H9 (cell line): ENCODE data around the gene PRR5L. TPM values are rescaled to one million over a fixed set of nuclear protein-coding genes. Genes with fewer than 3 reads are reported as not detected.

Source experiments
- DNase-seq: peaks from one replicate; pipeline ENCODE4 v3.0.0-alpha.2; 2017
- H2AFZ ChIP-seq: one replicate; pipeline ENCODE4 v1.6.1; 2013; ENCODE audit warnings: mild to moderate bottlenecking, low read length, control low read depth, moderate library complexity
- H2AK5ac ChIP-seq: 2 replicates; pipeline ENCODE4 v1.6.1; 2013; ENCODE audit warnings: low read length, control low read depth, mixed read lengths; ENCODE audit not compliant: insufficient read length
- H2BK120ac ChIP-seq: one replicate; pipeline ENCODE4 v1.6.1; 2013; ENCODE audit warnings: low read depth, mild to moderate bottlenecking, low read length, control low read depth, inconsistent platforms; ENCODE audit not compliant: poor library complexity, severe bottlenecking
- H2BK12ac ChIP-seq: 2 replicates; pipeline ENCODE4 v1.6.1; 2013; ENCODE audit warnings: low read length, control low read depth, mixed read lengths, low read depth; ENCODE audit not compliant: insufficient read length
- H2BK15ac ChIP-seq: 2 replicates; pipeline ENCODE4 v1.6.1; 2013; ENCODE audit warnings: low read depth, low read length, control low read depth
- H2BK20ac ChIP-seq: one replicate; pipeline ENCODE4 v1.6.1; 2013; ENCODE audit warnings: low read depth, mild to moderate bottlenecking, low read length, control low read depth, inconsistent platforms; ENCODE audit not compliant: poor library complexity, severe bottlenecking
- H2BK5ac ChIP-seq: 2 replicates; pipeline ENCODE4 v1.6.1; 2013; ENCODE audit warnings: low read length, control low read depth, mixed read lengths; ENCODE audit not compliant: insufficient read length
- H3K14ac ChIP-seq: 2 replicates; pipeline ENCODE4 v1.6.1; 2013; ENCODE audit warnings: low read length, control low read depth; ENCODE audit not compliant: insufficient read depth
- H3K18ac ChIP-seq: 2 replicates; pipeline ENCODE4 v1.6.1; 2013; ENCODE audit warnings: low read depth, mild to moderate bottlenecking, mixed read lengths, low read length, control low read depth; ENCODE audit not compliant: insufficient read length
- H3K23ac ChIP-seq: 2 replicates; pipeline ENCODE4 v1.6.1; 2013; ENCODE audit warnings: low read length, control low read depth, mixed read lengths, low read depth; ENCODE audit not compliant: insufficient read length
- H3K23me2 ChIP-seq: 2 replicates; pipeline ENCODE4 v1.6.1; 2013; ENCODE audit warnings: low read depth, mild to moderate bottlenecking, mixed read lengths, low read length, control low read depth; ENCODE audit not compliant: insufficient read length, poor library complexity, severe bottlenecking
- H3K27ac ChIP-seq: 2 replicates; pipeline ENCODE4 v1.5.1; 2013; ENCODE audit warnings: low read length, control low read depth, mixed read lengths, low read depth; ENCODE audit not compliant: insufficient read length
- H3K27me3 ChIP-seq: 2 replicates; pipeline ENCODE4 v1.6.1; 2013; ENCODE audit warnings: low read length, control low read depth, inconsistent platforms; ENCODE audit not compliant: insufficient read depth
- H3K4ac ChIP-seq: 2 replicates; pipeline ENCODE4 v1.6.1; 2013; ENCODE audit warnings: low read depth, mild to moderate bottlenecking, control low read depth, inconsistent platforms, low read length, moderate library complexity
- H3K4me1 ChIP-seq: 2 replicates; pipeline ENCODE4 v1.6.1; 2013; ENCODE audit warnings: low read length, control low read depth, inconsistent platforms; ENCODE audit not compliant: insufficient read depth
- H3K4me2 ChIP-seq: 2 replicates; pipeline ENCODE4 v1.6.1; 2013; ENCODE audit warnings: low read length, control low read depth, mixed read lengths; ENCODE audit not compliant: insufficient read length, insufficient read depth
- H3K56ac ChIP-seq: 2 replicates; pipeline ENCODE4 v1.6.1; 2013; ENCODE audit warnings: low read depth, mild to moderate bottlenecking, mixed read lengths, low read length, control low read depth; ENCODE audit not compliant: insufficient read length
- H3K79me1 ChIP-seq: 2 replicates; pipeline ENCODE4 v1.6.1; 2013; ENCODE audit warnings: low read depth, mild to moderate bottlenecking, moderate library complexity, low read length, control low read depth, inconsistent platforms; ENCODE audit not compliant: insufficient read depth, poor library complexity, severe bottlenecking
- H3K79me2 ChIP-seq: 2 replicates; pipeline ENCODE4 v1.6.1; 2013; ENCODE audit warnings: low read length, control low read depth, inconsistent platforms; ENCODE audit not compliant: insufficient read depth
- H3K9ac ChIP-seq: 2 replicates; pipeline ENCODE4 v1.6.1; 2013; ENCODE audit warnings: low read length, control low read depth, mixed read lengths; ENCODE audit not compliant: insufficient read length; ENCODE audit errors: extremely low read depth
- H3K9me3 ChIP-seq: one replicate; pipeline ENCODE4 v1.6.1; 2013; ENCODE audit warnings: low read depth, low read length, inconsistent platforms; ENCODE audit not compliant: control insufficient read depth
- H3T11ph ChIP-seq: one replicate; pipeline ENCODE4 v1.6.1; 2013; ENCODE audit warnings: mild to moderate bottlenecking, low read length, control low read depth, inconsistent platforms
- H4K20me1 ChIP-seq: one replicate; pipeline ENCODE4 v1.6.1; 2013; ENCODE audit not compliant: control insufficient read depth, insufficient read length, insufficient read depth
- H4K5ac ChIP-seq: 2 replicates; pipeline ENCODE4 v1.6.1; 2013; ENCODE audit warnings: low read depth, mild to moderate bottlenecking, mixed read lengths, low read length, control low read depth; ENCODE audit not compliant: insufficient read length
- H4K8ac ChIP-seq: replicated peaks from 2 replicates; pipeline ENCODE4 v1.6.1; 2013; ENCODE audit warnings: low read length, control low read depth, mixed read lengths, low read depth; ENCODE audit not compliant: insufficient read length
- H4K91ac ChIP-seq: 2 replicates; pipeline ENCODE4 v1.6.1; 2013; ENCODE audit warnings: low read depth, mild to moderate bottlenecking, moderate library complexity, mixed read lengths, low read length, control low read depth; ENCODE audit not compliant: insufficient read length
- H3K27ac Mint-ChIP-seq, 3 experiments: 2 replicates in 2 of 3; 3 replicates in 1 of 3; pipeline ENCODE4 v1.8.0; 2020 to 2021; ENCODE audit warnings: mixed read lengths in 3 of 3, mild to moderate bottlenecking in 1 of 3, moderate library complexity in 1 of 3
- H3K27me3 Mint-ChIP-seq: 2 replicates; pipeline ENCODE4 v1.8.0; 2021; ENCODE audit warnings: low read depth, mild to moderate bottlenecking, moderate library complexity, mixed read lengths
- H3K36me3 Mint-ChIP-seq, 3 experiments: 2 replicates in 2 of 3; 3 replicates in 1 of 3; pipeline ENCODE4 v1.8.0; 2020 to 2021; ENCODE audit warnings: low read depth in 3 of 3, mixed read lengths in 3 of 3; ENCODE audit not compliant: insufficient read depth in 1 of 3
- H3K4me1 Mint-ChIP-seq, 2 experiments: 2 replicates each; pipeline ENCODE4 v1.8.0; 2020; ENCODE audit warnings: mixed read lengths in 2 of 2
- H3K4me3 Mint-ChIP-seq, 2 experiments: 2 replicates in 1 of 2; 3 replicates in 1 of 2; pipeline ENCODE4 v1.8.0; 2020 to 2021; ENCODE audit warnings: mild to moderate bottlenecking in 2 of 2, mixed read lengths in 2 of 2, moderate library complexity in 1 of 2
- H3K9me3 Mint-ChIP-seq, 2 experiments: 2 replicates in 1 of 2; 3 replicates in 1 of 2; pipeline ENCODE4 v1.8.0; 2020; ENCODE audit warnings: mild to moderate bottlenecking in 2 of 2, mixed read lengths in 2 of 2, moderate library complexity in 1 of 2
- WGBS: extraction: QIAGEN DNeasy Blood & Tissue Kit; methylation state at CpG from one replicate; pipeline ENCODE4 v1.1.7; 2013; ENCODE audit warnings: missing lambda C conversion rate, low lambda C conversion rate, mixed read lengths; ENCODE audit not compliant: insufficient read length; ENCODE audit errors: extremely low coverage; 5-methylcytosine and 5-hydroxymethylcytosine counted together
- total RNA-seq: library from RNA; stranded (reverse); gene quantifications from 2 replicates; pipeline ENCODE4 v1.2.1, GENCODE V29; 2021
- TF ChIP-seq, protein P1 (sequence below): fragments of 200-600 bp; sonication (generic); conservative IDR thresholded peaks from 3 replicates; pipeline ENCODE4 v1.8.0; 2021; ENCODE audit warnings: antibody characterized with exemption, mild to moderate bottlenecking

The PRR5L gene
- total RNA-seq, 1 experiment from 2014 or later: 5.6 TPM

GRCh38 chr11:36361472-36361871 is 65.4 kb downstream of the PRR5L start:
- no peak overlapping the region for H3K9ac ChIP-seq
- H3K4me1 ChIP-seq: no peaks in the 10 kb centered on the region; the same call in 1 of the 2 replicates
- H3K23ac ChIP-seq: no peak overlapping the region
- H3K9me3 Mint-ChIP-seq: no peaks in the 10 kb centered on the region
- no peak overlapping the region for H3K14ac ChIP-seq
- H3K4me1 Mint-ChIP-seq: peaks cover 22 to 26% of the 10 kb centered on the region in 2 experiments
- no peak overlapping the region for H2BK15ac ChIP-seq
- H4K5ac ChIP-seq: no peak overlapping the region
- no peak overlapping the region for H3K18ac ChIP-seq
- no peak overlapping the region for H2AFZ ChIP-seq
- H2BK12ac ChIP-seq: no peak overlapping the region
- H3K4me2 ChIP-seq: peak overlapping the region; percentile 32
- H3K56ac ChIP-seq: no peak overlapping the region
- H3K79me1 ChIP-seq: no peaks in the 10 kb centered on the region
- no peaks in the 10 kb centered on the region for H3K27me3 ChIP-seq
- no peaks in the 10 kb centered on the region for H3K23me2 ChIP-seq
- H3K36me3 Mint-ChIP-seq: no peaks in the 10 kb centered on the region
- no peak overlapping the region for H3T11ph ChIP-seq
- peak overlapping the region; percentile 33 to 71 for H3K4me3 Mint-ChIP-seq
- H3K27ac ChIP-seq: no peak overlapping the region
- no peak overlapping the region for H4K91ac ChIP-seq
- no peak overlapping the region for H2BK120ac ChIP-seq
- H3K9me3 ChIP-seq: no peaks in the 10 kb centered on the region
- H3K79me2 ChIP-seq: no peaks in the 10 kb centered on the region
- peak overlapping the region in 1 of 3 experiments; percentile 60; a peak in 1 of 7 replicates for H3K27ac Mint-ChIP-seq
- H4K20me1 ChIP-seq: no peaks in the 10 kb centered on the region
- no peak for DNase-seq
- TF ChIP-seq, protein P1, sequence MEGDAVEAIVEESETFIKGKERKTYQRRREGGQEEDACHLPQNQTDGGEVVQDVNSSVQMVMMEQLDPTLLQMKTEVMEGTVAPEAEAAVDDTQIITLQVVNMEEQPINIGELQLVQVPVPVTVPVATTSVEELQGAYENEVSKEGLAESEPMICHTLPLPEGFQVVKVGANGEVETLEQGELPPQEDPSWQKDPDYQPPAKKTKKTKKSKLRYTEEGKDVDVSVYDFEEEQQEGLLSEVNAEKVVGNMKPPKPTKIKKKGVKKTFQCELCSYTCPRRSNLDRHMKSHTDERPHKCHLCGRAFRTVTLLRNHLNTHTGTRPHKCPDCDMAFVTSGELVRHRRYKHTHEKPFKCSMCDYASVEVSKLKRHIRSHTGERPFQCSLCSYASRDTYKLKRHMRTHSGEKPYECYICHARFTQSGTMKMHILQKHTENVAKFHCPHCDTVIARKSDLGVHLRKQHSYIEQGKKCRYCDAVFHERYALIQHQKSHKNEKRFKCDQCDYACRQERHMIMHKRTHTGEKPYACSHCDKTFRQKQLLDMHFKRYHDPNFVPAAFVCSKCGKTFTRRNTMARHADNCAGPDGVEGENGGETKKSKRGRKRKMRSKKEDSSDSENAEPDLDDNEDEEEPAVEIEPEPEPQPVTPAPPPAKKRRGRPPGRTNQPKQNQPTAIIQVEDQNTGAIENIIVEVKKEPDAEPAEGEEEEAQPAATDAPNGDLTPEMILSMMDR: no peak
- H2AK5ac ChIP-seq: no peak overlapping the region
- H2BK5ac ChIP-seq: no peak overlapping the region
- WGBS: no CpG with 5 or more reads among the region's 1 CpG
- peaks cover 14% of the 10 kb centered on the region for H3K27me3 Mint-ChIP-seq
- H3K4ac ChIP-seq: no peak overlapping the region
- H4K8ac ChIP-seq: no peak overlapping the region
- H2BK20ac ChIP-seq: no peak overlapping the region
